Kidney capillary endothelial cell (primary cell): ENCODE data around the gene MEGF11.

ENCODE experiments used
- DNase-seq: peaks from one replicate; pipeline ENCODE4 v3.0.0-alpha.2; 2018; ENCODE audit warnings: low spot score

The MEGF11 gene

DNA sequence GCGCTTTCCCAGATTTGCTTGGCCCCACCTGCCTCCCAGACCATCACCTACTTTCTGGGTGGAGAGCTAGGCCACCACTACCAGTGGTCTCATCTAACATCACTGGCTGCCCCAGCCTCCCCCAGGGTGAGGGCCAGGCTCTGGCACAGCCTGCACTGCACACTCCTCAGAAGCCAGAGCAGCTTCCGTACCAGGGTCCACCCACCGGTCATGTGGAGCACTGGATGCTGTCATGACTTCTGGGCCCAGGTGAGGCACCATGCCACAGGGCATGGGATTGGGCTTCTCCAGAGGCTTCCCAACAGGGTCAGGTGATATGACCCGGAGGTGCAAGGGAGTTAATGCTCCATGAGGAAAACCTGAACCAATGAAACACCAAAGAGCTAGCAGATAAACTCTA is 14.0 kb downstream of the MEGF11 start:
- DNase-seq: no peak

DNA sequence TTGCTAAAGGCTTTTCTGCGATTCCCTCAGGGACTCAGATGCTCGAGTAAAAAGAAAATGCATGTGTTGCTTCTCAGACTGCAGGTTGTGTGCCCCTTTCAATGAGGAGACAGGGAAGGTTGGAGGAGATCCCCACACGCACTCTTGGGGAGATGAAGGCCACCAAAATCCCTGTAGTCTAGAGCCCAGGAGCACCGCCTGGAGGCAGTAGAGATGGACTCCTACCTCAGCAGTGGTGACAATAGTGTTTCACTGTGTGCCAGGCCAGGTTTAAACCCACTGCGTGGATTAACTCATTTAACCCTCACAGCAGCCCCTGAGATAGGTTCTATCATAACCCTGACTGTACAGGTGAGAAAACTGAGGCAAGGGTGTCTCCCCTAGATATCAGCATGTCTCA is 15.2 kb downstream of the MEGF11 start:
- no peak for DNase-seq

- no peak for DNase-seq
Measured at GRCh38 chr15:66237513-66238235, 15.9 kb downstream of the MEGF11 start.

DNA sequence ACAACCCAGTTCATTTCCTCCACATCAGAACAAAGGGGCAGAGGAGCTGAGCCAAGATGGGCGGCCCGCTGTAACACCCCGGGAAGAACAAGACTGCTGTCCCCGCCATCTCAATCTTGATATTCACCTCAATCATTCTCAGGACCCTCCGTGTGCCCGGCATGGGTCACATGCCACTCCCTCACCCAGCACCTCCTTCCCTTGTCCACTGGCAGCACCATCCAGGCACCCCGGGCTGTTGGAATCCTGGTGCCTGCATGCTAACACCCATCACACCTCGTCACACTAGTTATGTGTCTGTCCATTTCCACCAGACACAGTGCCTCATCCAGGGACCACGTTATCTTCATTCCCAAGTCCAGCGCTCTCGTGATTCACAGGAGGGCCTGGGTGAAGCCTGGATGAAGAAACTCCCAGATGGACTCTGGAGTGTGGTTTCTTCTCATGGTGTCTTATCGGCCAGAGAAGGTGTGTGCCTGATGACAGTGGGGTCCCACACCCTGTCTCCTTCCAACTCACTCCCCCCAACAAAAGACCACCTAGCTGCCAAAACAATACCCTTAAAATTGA is 16.7 kb downstream of the MEGF11 start:
- DNase-seq: no peak

DNA sequence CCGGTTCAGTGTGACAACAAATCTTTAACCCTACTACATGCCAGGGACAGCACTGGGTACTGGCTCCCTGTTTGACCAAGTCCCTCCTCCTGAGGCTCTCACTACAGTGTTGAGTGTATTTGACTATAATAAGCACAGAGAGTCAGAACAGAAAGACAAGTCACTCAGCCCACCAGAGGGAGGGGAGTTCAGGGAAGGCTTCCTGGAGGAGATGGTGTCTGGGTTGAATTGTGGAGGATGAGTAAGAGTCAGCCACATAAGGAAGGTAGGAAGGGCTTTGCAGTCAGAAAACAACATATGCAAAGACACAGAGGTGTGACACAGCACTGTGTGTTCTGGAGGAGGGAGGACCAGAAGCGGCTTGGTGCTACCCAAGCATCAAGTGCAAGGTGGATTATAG is 17.7 kb downstream of the MEGF11 start:
- no peak for DNase-seq

- no peak for DNase-seq
Measured at GRCh38 chr15:66234798-66235197, 18.8 kb downstream of the MEGF11 start.

DNA sequence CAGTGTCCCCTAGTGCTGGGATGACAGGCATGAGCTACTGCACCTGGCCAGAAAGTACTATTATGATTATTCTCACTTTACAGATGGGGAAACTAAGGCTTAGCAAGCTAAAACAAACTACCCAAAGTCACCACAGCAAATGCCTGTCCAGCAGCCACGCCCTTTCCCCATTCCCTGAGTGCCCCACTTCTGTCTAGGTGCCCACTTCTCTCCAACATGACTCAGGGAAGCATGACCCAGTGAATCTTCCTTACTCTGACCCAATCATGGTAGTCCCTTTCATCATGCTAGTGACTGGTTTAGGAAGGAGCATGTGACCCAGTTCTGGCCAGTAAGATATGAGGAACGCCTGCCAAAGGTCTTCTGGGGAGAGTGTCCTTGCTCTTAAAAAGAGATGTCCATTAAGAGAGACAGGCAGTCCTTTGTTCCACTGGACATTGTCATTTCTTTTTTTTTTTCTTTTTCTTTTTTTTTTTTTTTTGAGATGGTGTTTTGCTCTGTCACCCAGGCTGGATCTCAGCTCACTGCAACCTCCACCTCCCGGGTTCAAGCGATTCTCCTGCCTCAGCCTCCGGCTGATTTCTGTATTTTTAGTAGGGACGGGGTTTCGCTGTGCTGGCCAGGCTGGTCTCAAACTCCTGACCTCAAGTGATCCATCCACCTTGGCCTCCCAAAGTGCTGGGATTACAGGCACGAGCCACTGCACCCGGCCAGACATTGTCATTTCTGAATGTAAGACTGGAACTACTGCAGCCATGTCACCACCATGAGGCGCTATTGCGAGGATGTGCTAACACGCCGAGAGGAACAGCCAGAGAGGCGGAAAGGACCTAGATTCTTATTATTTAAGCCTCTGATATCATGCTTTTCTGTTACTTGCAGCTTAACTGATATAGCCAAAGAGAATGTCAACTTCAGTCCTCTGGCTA is 19.8 kb downstream of the MEGF11 start:
- no peak for DNase-seq

GRCh38 chr15:66232267-66232625 is 21.3 kb downstream of the MEGF11 start:
- no peak for DNase-seq

DNA sequence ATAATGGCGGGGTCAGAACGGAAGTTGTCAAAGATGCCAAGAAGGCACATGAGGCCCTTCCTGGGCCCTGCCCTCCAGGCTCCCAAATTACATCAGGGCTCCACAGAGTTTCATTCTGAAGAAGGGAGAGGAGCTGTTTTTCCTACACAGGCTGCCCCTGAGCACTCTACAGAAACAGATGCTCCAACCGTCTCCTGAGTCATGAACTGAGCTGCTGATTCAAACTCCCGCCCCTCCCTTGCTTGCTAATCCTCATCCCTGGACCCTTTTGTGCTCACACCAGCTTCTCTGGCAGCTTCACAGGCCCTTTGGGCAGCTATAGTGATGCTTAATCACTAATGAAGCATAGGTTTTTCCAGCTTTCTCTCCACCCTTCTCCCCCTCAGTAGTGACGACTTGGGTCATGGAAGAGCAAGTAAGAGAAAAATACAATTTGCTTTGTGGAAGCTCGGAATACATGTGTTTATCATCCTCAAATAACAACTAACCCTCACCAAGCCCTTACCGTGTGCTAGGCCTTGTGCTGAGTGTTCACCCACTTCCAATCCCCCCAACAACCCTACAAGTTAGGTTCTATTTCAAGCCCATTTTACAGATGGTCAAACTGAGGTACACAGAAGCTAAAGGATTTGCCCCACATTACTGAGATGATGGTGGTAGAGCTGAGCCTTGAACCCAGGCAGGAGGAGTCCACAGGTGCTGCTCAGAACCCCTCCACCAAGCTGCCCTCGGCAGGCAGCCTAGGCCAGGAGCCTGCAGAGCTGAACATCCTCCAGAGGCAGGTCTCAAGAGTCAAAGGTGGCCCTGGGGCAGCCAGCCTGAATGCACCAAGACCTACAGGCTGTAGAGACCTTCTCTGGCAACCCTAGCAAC is 21.9 kb downstream of the MEGF11 start:
- no peak for DNase-seq

DNA sequence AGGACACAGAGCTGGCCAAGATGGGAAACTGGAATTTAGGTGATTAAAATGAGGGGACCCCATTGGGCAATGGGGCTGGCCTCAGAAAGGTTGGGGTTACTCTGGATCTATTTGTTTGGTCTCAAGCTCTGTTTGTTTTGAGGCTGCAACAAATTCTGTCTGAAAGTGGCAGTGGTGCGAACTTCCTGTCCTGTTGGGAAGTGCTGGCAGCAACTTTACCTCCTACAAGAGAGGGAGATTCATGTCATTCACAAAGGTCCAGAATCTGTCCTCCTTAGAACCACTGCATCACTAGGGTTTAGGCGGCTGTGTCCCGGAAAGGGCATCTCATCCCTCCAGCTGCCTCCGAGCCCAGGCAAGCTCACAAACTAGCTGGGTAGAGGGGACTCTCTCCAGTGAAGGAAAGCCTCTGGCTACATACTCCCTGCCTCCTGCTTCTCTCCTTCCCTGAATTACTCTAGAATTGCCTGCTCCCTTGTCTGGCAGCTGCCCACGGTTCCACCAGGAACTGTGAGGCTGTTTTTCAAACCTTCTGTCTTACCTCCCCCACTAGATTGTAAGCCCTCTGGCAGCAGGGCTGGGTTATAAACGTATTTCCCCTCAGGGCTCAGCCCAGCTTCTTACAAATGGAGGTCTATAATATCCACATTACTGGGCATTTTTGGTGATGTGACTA is 23.6 kb downstream of the MEGF11 start:
- no peak for DNase-seq

GRCh38 chr15:66228807-66229735 is 24.5 kb downstream of the MEGF11 start:
- no peak for DNase-seq

DNA sequence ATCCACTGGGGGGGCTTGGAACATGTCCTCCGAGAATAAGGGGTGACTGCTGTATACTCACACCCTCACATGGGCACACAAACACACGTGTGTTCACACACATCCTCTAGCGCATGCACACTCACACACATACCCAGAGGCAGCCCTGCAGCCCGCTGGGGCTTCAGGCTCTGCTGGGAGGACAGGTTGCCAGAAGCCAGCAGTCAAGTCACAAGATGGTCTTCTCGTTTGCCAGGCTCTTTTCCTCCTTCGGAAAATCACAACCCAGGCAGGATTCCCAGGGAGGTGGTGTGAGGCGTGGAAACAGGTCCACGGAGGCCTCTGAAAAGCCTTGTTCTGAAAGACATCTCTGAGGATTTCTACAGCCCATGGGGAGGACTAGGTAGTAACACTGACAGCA is 26.8 kb downstream of the MEGF11 start:
- DNase-seq: no peak

- no peak for DNase-seq
Measured at GRCh38 chr15:66225656-66226274, 27.8 kb downstream of the MEGF11 start.

DNA sequence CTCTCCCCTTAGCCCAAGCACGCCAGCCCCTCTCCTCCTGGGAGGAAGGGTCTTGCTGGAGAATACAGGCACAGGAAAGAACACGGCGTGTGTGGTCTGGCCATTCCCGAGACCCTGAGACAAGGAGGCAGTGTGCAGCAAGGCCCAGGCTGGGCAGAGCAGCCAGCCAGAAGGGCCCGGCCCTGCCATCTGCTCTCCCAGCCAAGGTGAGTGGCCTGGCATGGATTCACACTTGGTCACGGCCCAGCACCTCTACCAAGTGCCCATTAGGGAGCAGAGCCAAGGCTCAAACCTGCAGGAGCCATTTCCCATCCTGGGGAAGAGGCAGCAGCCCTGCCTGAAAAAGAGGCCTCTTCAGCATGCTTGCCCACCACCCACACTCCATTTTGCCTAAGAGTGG is 28.6 kb downstream of the MEGF11 start:
- DNase-seq: no peak

DNA sequence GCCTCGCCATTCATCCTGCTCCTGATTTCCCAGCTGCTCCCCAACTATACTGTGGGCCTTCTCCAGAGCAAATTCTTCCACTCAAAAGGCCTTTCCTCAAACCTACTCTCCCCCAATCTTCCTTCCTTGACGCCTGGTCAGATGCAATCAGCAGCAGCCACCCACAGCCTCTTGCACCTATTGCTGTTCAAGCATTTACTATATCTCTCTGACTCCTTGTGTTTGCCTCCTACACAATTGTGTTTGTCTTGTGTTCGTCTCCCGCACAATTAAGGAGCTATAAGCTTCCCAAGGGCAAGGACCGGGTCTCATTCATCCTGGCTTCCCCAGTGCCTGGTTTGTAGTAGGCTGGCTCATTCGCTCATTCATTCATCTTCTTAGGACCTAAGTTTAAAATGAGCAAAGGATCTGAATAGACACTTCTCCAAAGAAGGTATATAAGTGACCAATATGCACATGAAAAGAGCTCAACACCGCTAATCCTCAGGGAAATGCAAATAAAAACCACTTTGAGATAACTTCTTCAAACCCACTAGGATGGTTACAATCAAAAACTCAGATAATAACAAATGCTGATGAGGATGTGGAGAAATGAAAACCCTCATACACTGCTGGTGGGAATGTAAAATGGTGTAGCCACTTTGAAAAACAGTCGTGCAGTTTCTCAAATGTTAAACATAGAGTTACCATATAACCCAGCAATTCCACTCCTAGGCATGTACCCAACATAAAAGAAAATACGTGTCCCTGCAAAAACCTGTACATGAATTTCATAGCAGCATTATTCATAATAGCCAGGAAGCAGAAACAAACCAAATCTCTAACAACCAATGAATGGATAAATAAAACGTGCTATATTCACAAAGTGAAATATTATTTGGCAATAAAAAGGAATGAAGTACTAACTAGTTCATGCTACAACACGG is 31.0 kb downstream of the MEGF11 start:
- no peak for DNase-seq

DNA sequence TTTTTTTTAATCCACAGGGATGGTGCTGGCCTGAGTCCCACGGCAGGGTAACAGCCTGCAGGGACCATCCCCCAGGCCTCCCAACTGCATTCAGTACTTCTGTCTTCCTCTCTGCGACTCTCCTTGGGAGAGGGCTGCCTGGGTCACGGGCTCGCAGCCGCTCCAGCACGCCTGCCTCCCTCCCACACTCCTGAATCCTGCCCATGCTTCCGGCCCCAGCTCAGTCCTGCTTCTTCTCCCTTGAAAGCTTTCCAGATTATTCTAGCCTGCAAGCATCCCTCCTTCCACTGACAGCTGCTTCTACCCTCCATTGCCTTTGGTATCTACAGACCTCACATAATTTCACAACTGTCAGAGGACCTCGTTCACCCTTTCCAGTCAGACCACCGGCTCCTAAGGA is 32.4 kb downstream of the MEGF11 start:
- no peak for DNase-seq

DNA sequence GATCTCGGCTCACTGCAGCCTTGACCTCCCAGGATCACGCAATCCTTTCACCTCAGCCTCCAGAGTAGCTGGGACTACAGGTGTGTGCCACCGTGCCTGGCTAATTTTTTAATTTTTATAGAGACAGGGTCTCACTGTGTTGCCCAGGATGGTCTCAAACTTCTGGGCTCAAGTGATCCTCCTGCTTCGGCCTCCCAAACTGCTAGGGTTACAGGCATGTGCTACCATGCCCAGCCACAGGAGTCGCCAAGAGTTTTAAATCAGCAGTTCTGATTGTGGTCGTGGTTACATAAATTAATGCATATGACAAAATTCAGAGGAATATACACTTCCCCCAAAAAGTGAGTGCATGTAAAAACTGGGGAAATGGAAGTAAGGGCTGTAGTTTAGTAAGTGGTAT is 32.9 kb downstream of the MEGF11 start:
- no peak for DNase-seq

DNA sequence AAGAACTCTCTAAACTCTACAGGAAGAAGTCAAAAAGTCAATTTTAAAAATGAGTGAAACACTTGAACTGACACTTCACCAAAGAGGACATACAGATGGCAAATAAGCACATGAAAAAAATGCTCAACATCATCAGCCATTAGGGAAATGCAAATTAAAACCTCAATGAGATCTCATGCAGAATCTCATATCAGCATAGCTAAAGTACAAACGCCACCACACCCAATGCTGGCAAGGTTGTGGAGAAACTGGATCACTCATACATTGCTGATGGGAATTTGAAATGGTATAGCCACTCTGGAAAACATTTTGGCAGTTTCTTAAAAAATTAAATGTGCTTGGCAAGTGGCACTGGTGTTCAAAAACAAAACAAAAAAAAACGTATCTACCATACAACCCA is 34.2 kb downstream of the MEGF11 start:
- no peak for DNase-seq

- no peak for DNase-seq
Measured at GRCh38 chr15:66216806-66217205, 36.7 kb downstream of the MEGF11 start.
